Measurements from ENCODE around the gene GSTA1. TPM values are rescaled to one million over a fixed set of nuclear protein-coding genes. Genes with fewer than 3 reads are reported as not detected.

Gene GSTA1
- total RNA-seq, 4 donors from 2014 or later, result 0.44 to 16.1 (median 8.6) TPM; not detected in 1

Other genes with a start within 250 kb of the GSTA1 start
- 1 to 10 TPM; 2.3 to 8.6 (median 5.3) TPM for gene TRAM2, start 226.8 kb downstream of the GSTA1 start, total RNA-seq
- gene TMEM14A, start 132.7 kb downstream of the GSTA1 start, total RNA-seq, result 100 to 1,000 TPM in 1 of 4 donors, 10 to 100 TPM in 3; 38.1 to 102 (median 51.3) TPM
- not detected for gene GSTA2, start 40.3 kb downstream of the GSTA1 start, total RNA-seq
- not detected for gene GSTA5, start 37.0 kb upstream of the GSTA1 start, total RNA-seq
- gene GSTA3, start 105.9 kb upstream of the GSTA1 start, total RNA-seq, result not detected
- 100 to 1,000 TPM in 1 of 4 donors, 10 to 100 TPM in 3; 50.4 to 110 (median 84.4) TPM for gene GSTA4, start 191.5 kb upstream of the GSTA1 start, total RNA-seq